Heart left ventricle (tissue), 13 donors: ENCODE measurements around the gene ACOX2.

ENCODE experiments used
- POLR2A ChIP-seq, 2 donors: fragments of 450-650 bp; IDR thresholded peaks; one replicate each; pipeline ENCODE4 v1.6.1; 2017; ENCODE audit warnings: antibody characterized with exemption in 2 of 2, mild to moderate bottlenecking in 2 of 2, moderate library complexity in 2 of 2
- TF ChIP-seq, protein P1 (sequence below), 12 donors: fragments of 200-600 bp; sonication (generic) in 4 of 12; IDR thresholded peaks; one replicate each; pipeline versions ENCODE4 v1.5.0 to v1.8.0; 2018 to 2022; ENCODE audit warnings: antibody characterized with exemption in 12 of 12, mild to moderate bottlenecking in 5 of 12
- donor health status: ischemic (EF 13 %, LVEDD 7.1; RV severe dilation, severe dysfunction).
- donor health status: DM: no; HTN: yes; CAD: no.
- donor health status: DM: no; HTN: no; CAD: no.
- donor health status: ischemic (EF 25% LVEDD 6.9; RV normal size, moderate dysfunction).
- donor health status: ischemic (EF 25% LVEDD 5.7; RV mildly dilated, moderate dysfunction).
- donor health status: ischemic (EF 35%, LVEDD 5.7; RV mildly dilated, moderate dysfunction).
- donor health status: nonischemic (EF 11% LVEDD 7.7; RV severe dilation, severe dysfunction).
- donor health status: DM: yes; HTN: yes; CAD: no.
- donor health status: PGD.
- donor health status: ischemic (EF 29% LVEDD 5.4; RV normal size, mild dysfunction).
- donor health status: nonischemic (EF 23%, LVEDD 6.1; RV moderate dilation, normal function).

DNA sequence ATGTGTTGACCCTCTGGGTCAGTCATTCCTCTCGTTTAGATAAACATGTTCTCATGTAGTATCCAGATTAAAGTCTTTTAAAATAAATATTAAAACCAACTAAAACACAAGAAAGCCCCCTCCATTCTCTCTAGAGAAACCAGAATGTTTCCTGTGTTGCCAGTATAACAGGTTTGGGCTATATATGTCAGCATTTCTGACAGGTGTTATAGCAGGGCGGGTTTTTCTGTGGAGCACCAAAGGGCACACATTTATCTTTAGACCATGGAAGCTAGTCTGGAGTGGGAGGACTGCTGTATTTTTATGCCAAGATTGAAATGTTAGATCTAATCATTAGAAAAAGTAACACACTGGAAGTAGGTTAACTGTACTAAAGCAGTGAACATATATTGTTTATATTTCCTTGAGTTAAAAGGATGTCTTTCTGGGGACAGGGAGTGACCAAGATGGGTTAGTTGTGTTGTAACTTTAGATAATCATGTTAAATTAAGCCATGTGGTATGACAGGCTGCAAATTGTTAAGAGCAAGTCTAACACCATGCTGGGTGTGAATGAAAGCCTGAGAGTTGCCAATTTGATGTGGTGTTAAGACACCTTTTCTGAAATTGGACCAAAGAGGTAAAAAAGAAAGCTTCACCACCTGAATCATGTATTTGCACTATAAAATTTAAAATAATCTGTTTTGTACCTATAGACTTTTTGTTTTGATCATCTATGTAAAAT, 29.5 kb downstream of the ACOX2 start:
- TF ChIP-seq, protein P1, sequence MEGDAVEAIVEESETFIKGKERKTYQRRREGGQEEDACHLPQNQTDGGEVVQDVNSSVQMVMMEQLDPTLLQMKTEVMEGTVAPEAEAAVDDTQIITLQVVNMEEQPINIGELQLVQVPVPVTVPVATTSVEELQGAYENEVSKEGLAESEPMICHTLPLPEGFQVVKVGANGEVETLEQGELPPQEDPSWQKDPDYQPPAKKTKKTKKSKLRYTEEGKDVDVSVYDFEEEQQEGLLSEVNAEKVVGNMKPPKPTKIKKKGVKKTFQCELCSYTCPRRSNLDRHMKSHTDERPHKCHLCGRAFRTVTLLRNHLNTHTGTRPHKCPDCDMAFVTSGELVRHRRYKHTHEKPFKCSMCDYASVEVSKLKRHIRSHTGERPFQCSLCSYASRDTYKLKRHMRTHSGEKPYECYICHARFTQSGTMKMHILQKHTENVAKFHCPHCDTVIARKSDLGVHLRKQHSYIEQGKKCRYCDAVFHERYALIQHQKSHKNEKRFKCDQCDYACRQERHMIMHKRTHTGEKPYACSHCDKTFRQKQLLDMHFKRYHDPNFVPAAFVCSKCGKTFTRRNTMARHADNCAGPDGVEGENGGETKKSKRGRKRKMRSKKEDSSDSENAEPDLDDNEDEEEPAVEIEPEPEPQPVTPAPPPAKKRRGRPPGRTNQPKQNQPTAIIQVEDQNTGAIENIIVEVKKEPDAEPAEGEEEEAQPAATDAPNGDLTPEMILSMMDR (IDR thresholded peaks at IDR 0.05) = no peak
- no peak for TF ChIP-seq POLR2A (IDR thresholded peaks at IDR 0.05)
